IMR-90 (cell line): Measurements from ENCODE around the gene ABCG8. TPM values are rescaled to one million over a fixed set of nuclear protein-coding genes. Genes with fewer than 3 reads are reported as not detected.

Experiments used
- ATAC-seq: fragments of 200-7000 bp; cut with Tn5 transposase; 2 replicates; pipeline ENCODE4 v1.9.1; 2020; ENCODE audit warnings: low read depth, mild to moderate bottlenecking, moderate library complexity
- BruUV-seq: library from RNA; stranded (reverse); fragments of 400-500 nt; replicated peaks from 2 replicates; lab custom pipeline; 2021; lab: Mats Ljungman, UMichigan
- CTCF ChIA-PET: fragments of 300-600 bp; formaldehyde crosslinking; extraction: SDS; loops from one replicate; lab custom pipeline; 2021; ENCODE audit warnings: antibody characterized with exemption; lab: Yijun Ruan, JAX
- POLR2A ChIA-PET: fragments of 300-600 bp; sonication (Branson Sonifier 250); formaldehyde crosslinking; loops from one replicate; lab custom pipeline; 2022; ENCODE audit warnings: antibody characterized with exemption; ENCODE audit not compliant: unreplicated experiment; lab: Charles Lee
- DNase-seq: peaks from one replicate; pipeline ENCODE4 v3.0.0; 2013
- H2AFZ ChIP-seq: replicated peaks from 2 replicates; pipeline ENCODE3; 2013; ENCODE audit warnings: low read length, mild to moderate bottlenecking; ENCODE audit not compliant: poor library complexity
- H2AK5ac ChIP-seq: 2 replicates; pipeline ENCODE4 v1.6.1; 2013; ENCODE audit warnings: low read depth, low read length, inconsistent platforms
- H2AK9ac ChIP-seq: replicated peaks from 2 replicates; pipeline ENCODE3; 2013; ENCODE audit warnings: mild to moderate bottlenecking, low read depth, low read length, moderate library complexity; ENCODE audit not compliant: poor library complexity
- H2BK120ac ChIP-seq: 2 replicates; pipeline ENCODE4 v1.6.1; 2013; ENCODE audit warnings: low read depth, low read length, inconsistent platforms
- H2BK15ac ChIP-seq: 3 replicates; pipeline ENCODE4 v1.6.1; 2013; ENCODE audit warnings: low read depth, low read length, inconsistent platforms
- H2BK20ac ChIP-seq: 2 replicates; pipeline ENCODE4 v1.6.1; 2013; ENCODE audit warnings: low read depth, mild to moderate bottlenecking, inconsistent platforms, low read length, moderate library complexity
- H2BK5ac ChIP-seq: 2 replicates; pipeline ENCODE4 v1.6.1; 2013; ENCODE audit warnings: mild to moderate bottlenecking, low read depth, low read length, inconsistent platforms; ENCODE audit not compliant: poor library complexity, severe bottlenecking
- H3K14ac ChIP-seq: replicated peaks from 2 replicates; pipeline ENCODE4 v1.6.1; 2013; ENCODE audit warnings: low read depth, low read length, inconsistent platforms
- H3K18ac ChIP-seq: 2 replicates; pipeline ENCODE4 v1.6.1; 2013; ENCODE audit warnings: low read depth, low read length, control low read depth
- H3K23ac ChIP-seq: 2 replicates; pipeline ENCODE4 v1.6.1; 2013; ENCODE audit warnings: low read depth, low read length, inconsistent platforms
- H3K27ac ChIP-seq: 2 replicates; pipeline ENCODE4 v1.5.1; 2013; ENCODE audit warnings: mild to moderate bottlenecking, control low read depth, low read length; ENCODE audit not compliant: insufficient read depth
- H3K27me3 ChIP-seq: 2 replicates; pipeline ENCODE4 v1.6.1; 2013; ENCODE audit warnings: low read length; ENCODE audit not compliant: control insufficient read depth, insufficient read depth
- H3K36me3 ChIP-seq: 2 replicates; pipeline ENCODE4 v1.6.1; 2013; ENCODE audit warnings: low read length, mixed read lengths; ENCODE audit not compliant: control insufficient read depth, insufficient read depth
- H3K4ac ChIP-seq: 2 replicates; pipeline ENCODE4 v1.6.1; 2013; ENCODE audit warnings: low read depth, low read length, inconsistent platforms
- H3K4me1 ChIP-seq: 2 replicates; pipeline ENCODE4 v1.6.1; 2013; ENCODE audit warnings: low read length, mixed read lengths; ENCODE audit not compliant: control insufficient read depth, insufficient read depth
- H3K4me2 ChIP-seq: 2 replicates; pipeline ENCODE4 v1.6.1; 2013; ENCODE audit warnings: low read depth, mild to moderate bottlenecking, control low read depth, low read length, moderate library complexity
- H3K4me3 ChIP-seq: 2 replicates; pipeline ENCODE4 v1.5.1; 2013; ENCODE audit warnings: low read depth, mild to moderate bottlenecking, control low read depth, low read length, moderate library complexity; ENCODE audit not compliant: insufficient read depth
- H3K56ac ChIP-seq: 2 replicates; pipeline ENCODE4 v1.6.1; 2013; ENCODE audit warnings: low read length, inconsistent platforms; ENCODE audit not compliant: insufficient read depth; ENCODE audit errors: extremely low read depth
- H3K79me1 ChIP-seq, 2 experiments: 2 replicates each; pipeline ENCODE4 v1.6.1; 2013; ENCODE audit warnings: low read length in 2 of 2, inconsistent platforms in 1 of 2, low read depth in 1 of 2
- H3K9ac ChIP-seq: 2 replicates; pipeline ENCODE4 v1.6.1; 2013; ENCODE audit warnings: low read depth, low read length, control low read depth
- H3K9me1 ChIP-seq: 2 replicates; pipeline ENCODE4 v1.6.1; 2013; ENCODE audit warnings: low read length, inconsistent platforms; ENCODE audit not compliant: insufficient read depth
- H3K9me3 ChIP-seq: 2 replicates; pipeline ENCODE4 v1.6.1; 2013; ENCODE audit warnings: low read length; ENCODE audit not compliant: control insufficient read depth, insufficient read depth
- H4K20me1 ChIP-seq: 2 replicates; pipeline ENCODE4 v1.6.1; 2013; ENCODE audit warnings: low read length, inconsistent platforms; ENCODE audit not compliant: insufficient read depth
- H4K5ac ChIP-seq: 2 replicates; pipeline ENCODE4 v1.6.1; 2013; ENCODE audit warnings: mild to moderate bottlenecking, low read depth, low read length, control low read depth
- H4K8ac ChIP-seq, 2 experiments: 2 replicates each; pipeline ENCODE4 v1.6.1; 2013; ENCODE audit warnings: low read depth in 2 of 2, low read length in 2 of 2, control low read depth in 1 of 2, inconsistent platforms in 1 of 2
- H4K91ac ChIP-seq: 2 replicates; pipeline ENCODE4 v1.6.1; 2013; ENCODE audit warnings: low read depth, low read length, inconsistent platforms; ENCODE audit not compliant: insufficient read depth
- MAZ ChIP-seq: IDR thresholded peaks from 2 replicates; pipeline ENCODE4 v1.6.1; 2012; ENCODE audit warnings: low read depth, mild to moderate bottlenecking, low read length, improper control_type of control experiment, moderate library complexity, borderline replicate concordance
- POLR2A ChIP-seq: IDR thresholded peaks from 2 replicates; pipeline ENCODE4 v1.6.1; 2012; ENCODE audit warnings: mild to moderate bottlenecking, low read depth, low read length
- RFX5 ChIP-seq: IDR thresholded peaks from 2 replicates; pipeline ENCODE4 v1.8.0; 2012; ENCODE audit warnings: low read depth, mild to moderate bottlenecking, low read length, moderate library complexity
- WGBS, 2 experiments: methylation state at CpG; one replicate each; pipeline versions ENCODE4 v1.1.5 to v1.1.7; 2013; ENCODE audit warnings: missing lambda C conversion rate in 2 of 2; ENCODE audit not compliant: insufficient read length in 1 of 2; ENCODE audit errors: extremely low coverage in 2 of 2; 5-methylcytosine and 5-hydroxymethylcytosine counted together
- dilution Hi-C: fragments of 300-500 bp; cut with HindIII; formaldehyde crosslinking; loops from one replicate; pipeline ENCODE4 v1.14.3; 2018; ENCODE audit warnings: low sequenced_read_pairs; ENCODE audit not compliant: unreplicated experiment
- in situ Hi-C: fragments of 300-500 bp; cut with MboI; formaldehyde crosslinking; loops from 3 replicates; pipeline ENCODE4 v1.14.3; 2019; ENCODE audit warnings: low sequenced_read_pairs, inconsistent platforms, mixed read lengths
- intact Hi-C: fragments of 100-400 bp; cut with micrococcal nuclease; formaldehyde crosslinking; loops from 2 replicates; pipeline ENCODE4 v1.10.0; 2022
- polyA plus RNA-seq, 3 experiments: library from polyadenylated mRNA; depleted of rRNA; stranded (reverse); fragments of >200 nt; gene quantifications; 2 replicates each; pipeline ENCODE4 v1.2.3, GENCODE V29; 2012; ENCODE audit warnings: low replicate concordance in 1 of 3
- total RNA-seq: library from RNA; depleted of rRNA; stranded (reverse); fragments of >200 nt; gene quantifications from 2 replicates; pipeline ENCODE4 v1.2.3, GENCODE V29; 2012

ABCG8 gene
- total and polyA plus RNA-seq, 2 of the 4 experiments (the other 2 are of a cell fraction) = not detected

DNA sequence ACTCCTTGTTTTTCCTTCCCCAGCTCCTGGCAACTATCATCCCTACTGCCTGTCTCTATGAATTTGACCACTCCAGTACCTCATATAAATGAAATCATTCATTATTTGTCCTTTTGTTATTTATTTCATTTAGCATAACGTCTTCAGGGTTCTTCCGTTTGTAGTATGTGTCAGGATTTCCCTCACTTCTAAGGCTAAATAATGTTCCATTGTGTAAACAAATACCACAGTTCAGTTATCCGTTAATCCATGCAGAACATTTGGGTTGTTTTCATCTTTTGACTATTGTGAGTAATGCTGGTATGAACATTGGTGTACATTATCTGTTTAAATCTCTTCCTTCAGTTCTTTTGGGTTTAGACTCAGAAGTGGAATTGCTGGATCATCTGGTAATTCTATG, 46.1 kb upstream of the ABCG8 start:
- DNase-seq (no peak), ATAC-seq (no peak)
- Histone ChIP-seq H3K4me1 (peaks cover 3% of the 10 kb centered on the region; the same call in 1 of the 2 replicates), H3K23ac (no peak overlapping the region), H3K56ac (no peak overlapping the region), H3K9me1 (no peaks in the 10 kb centered on the region), H3K9me3 (no peaks in the 10 kb centered on the region), H2BK5ac (no peak overlapping the region), H4K8ac (no peak overlapping the region), H3K14ac (no peak overlapping the region), H2BK15ac (no peak overlapping the region), H3K4me2 (no peak overlapping the region), H4K5ac (no peak overlapping the region), H2AK5ac (no peak overlapping the region), H2BK120ac (no peak overlapping the region), H4K20me1 (no peaks in the 10 kb centered on the region), H3K79me1 (no peaks in the 10 kb centered on the region), H3K4me3 (no peak overlapping the region), H2BK20ac (no peak overlapping the region), H3K36me3 (peaks cover 4% of the 10 kb centered on the region), H3K27ac (no peak overlapping the region), H2AK9ac (no peak overlapping the region), H3K27me3 (no peaks in the 10 kb centered on the region), H4K91ac (no peak overlapping the region), H2AFZ (no peak overlapping the region), H3K9ac (no peak overlapping the region), H3K18ac (no peak overlapping the region), H3K4ac (no peak overlapping the region)
- CTCF ChIA-PET = no interaction called here
- in situ Hi-C loops = no loop called here
- BruUV-seq = no TSS peak
- POLR2A ChIA-PET = no interaction called here
- dilution Hi-C loops = no loop called here
- TF ChIP-seq MAZ = no peak
- TF ChIP-seq RFX5 = no peak
- TF ChIP-seq POLR2A = no peak
- intact Hi-C loops = no loop called here
- WGBS, 2 experiments = no CpG with 5 or more reads among the region's 3 CpGs
